Retinal pigment epithelial cell (primary cell): ENCODE data around the gene L2HGDH.

Experiments
- DNase-seq: peaks from one replicate; pipeline ENCODE4 v3.0.0-alpha.2; 2010; ENCODE audit warnings: low read depth
- H3K4me3 ChIP-seq: 2 replicates; pipeline ENCODE4 v1.5.1; 2011; ENCODE audit warnings: mild to moderate bottlenecking, low read length, control low read depth, moderate library complexity
- TF ChIP-seq, protein P1 (sequence below): conservative IDR thresholded peaks from 2 replicates; pipeline ENCODE4 v1.5.1; 2011; ENCODE audit warnings: low read depth, low read length, control low read depth, inconsistent platforms

L2HGDH gene

GRCh38 chr14:50262865-50263264, 49.2 kb downstream of the L2HGDH start:
- TF ChIP-seq, protein P1, sequence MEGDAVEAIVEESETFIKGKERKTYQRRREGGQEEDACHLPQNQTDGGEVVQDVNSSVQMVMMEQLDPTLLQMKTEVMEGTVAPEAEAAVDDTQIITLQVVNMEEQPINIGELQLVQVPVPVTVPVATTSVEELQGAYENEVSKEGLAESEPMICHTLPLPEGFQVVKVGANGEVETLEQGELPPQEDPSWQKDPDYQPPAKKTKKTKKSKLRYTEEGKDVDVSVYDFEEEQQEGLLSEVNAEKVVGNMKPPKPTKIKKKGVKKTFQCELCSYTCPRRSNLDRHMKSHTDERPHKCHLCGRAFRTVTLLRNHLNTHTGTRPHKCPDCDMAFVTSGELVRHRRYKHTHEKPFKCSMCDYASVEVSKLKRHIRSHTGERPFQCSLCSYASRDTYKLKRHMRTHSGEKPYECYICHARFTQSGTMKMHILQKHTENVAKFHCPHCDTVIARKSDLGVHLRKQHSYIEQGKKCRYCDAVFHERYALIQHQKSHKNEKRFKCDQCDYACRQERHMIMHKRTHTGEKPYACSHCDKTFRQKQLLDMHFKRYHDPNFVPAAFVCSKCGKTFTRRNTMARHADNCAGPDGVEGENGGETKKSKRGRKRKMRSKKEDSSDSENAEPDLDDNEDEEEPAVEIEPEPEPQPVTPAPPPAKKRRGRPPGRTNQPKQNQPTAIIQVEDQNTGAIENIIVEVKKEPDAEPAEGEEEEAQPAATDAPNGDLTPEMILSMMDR: no peak
- no peak overlapping the region for H3K4me3 ChIP-seq
- DNase-seq: no peak

DNA sequence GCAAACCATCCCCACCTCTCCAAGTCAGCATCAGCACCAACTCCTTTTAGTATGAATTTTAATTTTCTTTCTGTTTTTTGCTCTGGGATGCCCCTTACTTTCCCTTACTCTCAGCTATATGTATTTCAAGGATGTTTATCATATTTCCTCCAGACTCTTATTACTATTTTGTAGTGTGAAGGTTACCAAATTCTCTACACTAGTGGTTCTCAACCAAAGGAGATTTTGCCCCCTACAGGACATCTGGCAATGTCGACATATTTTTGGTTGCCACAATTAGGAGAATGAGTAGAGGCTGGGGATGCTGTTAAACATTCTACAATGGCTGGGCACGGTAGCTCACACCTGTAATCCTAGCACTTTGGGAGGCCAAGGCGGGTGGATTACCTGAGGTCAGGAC, 51.5 kb downstream of the L2HGDH start:
- no peak for DNase-seq
- TF ChIP-seq, protein P1: peak; percentile 65
- H3K4me3 ChIP-seq: no peak overlapping the region

- TF ChIP-seq, protein P1: no peak
- no peak for DNase-seq
- H3K4me3 ChIP-seq: no peak overlapping the region
Measured at GRCh38 chr14:50260072-50260471, 52.0 kb downstream of the L2HGDH start.

DNA sequence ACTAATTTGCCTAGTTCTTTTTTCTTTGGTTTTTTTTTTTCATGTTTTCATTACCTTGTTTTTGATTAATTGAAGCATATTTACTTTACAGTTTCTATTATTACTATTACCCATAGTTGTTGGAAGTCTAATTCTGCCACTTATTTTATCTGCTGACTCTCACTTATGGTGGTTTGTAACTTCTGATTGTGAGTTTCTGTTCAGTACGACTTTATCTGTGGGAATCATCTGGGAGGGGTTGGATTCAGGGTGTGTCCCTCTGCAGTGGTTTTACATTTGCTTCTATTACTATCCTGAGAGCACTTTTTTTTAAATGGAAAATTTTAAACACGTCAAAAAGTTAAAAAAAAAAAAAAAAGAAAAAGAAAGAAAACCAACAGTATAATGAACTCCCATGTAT, 54.3 kb downstream of the L2HGDH start:
- no peak overlapping the region for H3K4me3 ChIP-seq
- TF ChIP-seq, protein P1: no peak
- DNase-seq: no peak

DNA sequence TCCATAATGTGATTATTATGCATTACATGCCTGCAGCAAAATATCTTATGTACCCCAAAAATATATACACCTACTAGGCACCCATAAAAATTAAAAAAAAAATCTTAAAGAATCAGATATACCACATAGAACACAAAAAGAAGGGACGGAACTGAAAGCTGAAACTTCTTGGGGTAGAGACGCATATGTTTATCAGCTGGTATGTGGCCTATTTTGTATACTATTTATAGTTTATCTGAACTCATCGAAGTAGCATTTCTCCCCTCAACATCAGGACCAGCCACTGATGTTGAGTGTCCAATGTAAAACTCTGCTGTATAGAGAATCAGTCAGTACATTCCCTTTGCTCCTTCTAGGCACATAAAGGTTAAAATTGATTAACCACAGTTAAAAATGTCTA, 57.8 kb downstream of the L2HGDH start:
- DNase-seq: no peak
- no peak overlapping the region for H3K4me3 ChIP-seq
- TF ChIP-seq, protein P1: no peak

GRCh38 chr14:50249136-50249775, 62.8 kb downstream of the L2HGDH start:
- TF ChIP-seq, protein P1: no peak
- H3K4me3 ChIP-seq: no peak overlapping the region
- no peak for DNase-seq

- TF ChIP-seq, protein P1: no peak
- no peak overlapping the region for H3K4me3 ChIP-seq
- no peak for DNase-seq
Measured at GRCh38 chr14:50247245-50247644, 64.8 kb downstream of the L2HGDH start.
